Embryonic facial prominence (tissue), 1 donor: Measurements from ENCODE around the gene PTPRU.
"Not testable (repeated sequence)": the region's sequence is repeated elsewhere in the genome, so short reads cannot be mapped to it uniquely, and the experiment has no call there.

Experiments
- DNase-seq: peaks from one replicate; pipeline ENCODE4 v3.0.0-alpha.2; 2016; ENCODE audit errors: extremely low spot score

PTPRU gene

DNA sequence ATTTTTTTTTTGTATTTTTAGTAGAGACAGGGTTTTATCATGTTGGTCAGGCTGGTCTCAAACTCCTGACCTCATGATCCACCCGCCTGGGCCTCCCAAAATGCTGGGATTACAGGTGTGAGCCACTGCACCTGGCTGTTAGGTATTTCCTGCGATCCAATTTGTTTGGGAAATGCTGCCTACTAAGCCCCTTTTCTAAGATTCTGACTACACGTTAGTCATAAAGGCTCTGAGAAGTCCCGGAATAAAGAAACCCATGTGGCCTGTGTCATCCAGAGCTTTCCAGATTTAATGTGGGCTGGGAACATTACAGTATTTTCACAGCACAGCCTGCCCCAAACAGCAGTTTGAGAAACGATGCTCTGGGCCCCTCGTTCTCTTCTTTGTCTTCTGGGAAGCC, 14.1 kb upstream of the PTPRU start:
- DNase-seq: not testable (repeated sequence)

DNA sequence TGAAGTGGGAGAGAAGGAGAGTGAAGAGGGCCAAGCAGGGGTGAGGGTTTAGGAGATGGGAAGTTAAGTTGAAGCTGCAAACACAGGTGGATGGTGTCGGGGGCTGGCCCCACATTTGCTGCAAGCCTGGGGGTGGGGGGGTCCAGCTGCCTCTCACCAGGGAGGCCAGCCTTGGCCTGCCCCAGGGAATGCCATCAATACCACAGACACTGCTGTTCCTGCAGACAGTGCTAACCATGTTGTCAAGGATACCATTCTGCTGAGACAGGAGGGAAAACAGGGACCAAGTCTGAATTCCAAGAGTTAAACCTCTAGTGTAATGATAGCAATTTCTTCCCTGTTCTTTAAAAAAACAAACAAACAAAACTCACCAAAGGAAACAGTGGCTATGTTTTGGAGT, 13.6 kb upstream of the PTPRU start:
- no peak for DNase-seq

DNA sequence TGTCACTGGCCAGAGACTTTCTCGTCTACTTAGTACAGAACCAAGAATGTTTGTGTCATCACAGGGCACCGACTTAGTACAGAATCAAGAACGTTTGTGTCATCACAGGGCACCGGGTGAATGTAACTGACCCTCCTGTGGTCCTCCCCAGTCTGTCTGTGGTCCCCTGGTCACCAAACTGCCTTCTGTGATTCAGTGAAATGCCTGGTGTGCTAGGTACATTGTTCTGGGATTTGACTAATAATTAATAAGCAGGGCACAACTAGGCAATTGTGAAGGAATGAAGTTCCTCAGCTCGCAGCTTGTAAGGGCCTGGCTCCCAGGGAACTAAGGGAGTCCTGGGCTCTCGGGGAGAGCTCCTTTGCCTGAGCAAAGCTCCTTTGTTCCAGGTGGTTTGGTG, 12.8 kb upstream of the PTPRU start:
- DNase-seq: no peak

DNA sequence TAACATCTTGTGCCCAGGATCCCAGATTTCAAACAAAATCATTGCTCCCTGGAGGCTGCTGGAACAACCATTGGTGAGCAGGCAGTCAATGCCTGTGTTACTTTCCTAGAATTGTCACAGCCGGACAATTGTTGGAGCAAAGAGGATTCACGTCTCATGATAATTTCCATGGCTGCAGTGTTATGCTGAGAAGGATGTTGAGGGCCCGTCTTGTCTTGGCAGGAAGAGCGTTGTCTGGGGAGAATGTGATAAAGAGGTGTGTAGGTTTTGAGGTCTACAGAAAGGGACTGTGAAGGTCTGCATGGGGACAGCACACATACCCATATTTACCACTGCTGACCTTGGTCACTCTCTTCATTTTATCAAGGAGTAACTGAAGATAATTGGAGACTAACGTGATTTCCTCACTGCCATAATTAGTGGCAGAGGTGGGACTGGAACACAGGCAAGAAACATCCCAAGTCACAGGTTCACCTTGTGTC, 11.9 kb upstream of the PTPRU start:
- no peak for DNase-seq

GRCh38 chr1:29225361-29225760, 11.0 kb upstream of the PTPRU start:
- no peak for DNase-seq

GRCh38 chr1:29227511-29227910, 8.8 kb upstream of the PTPRU start:
- DNase-seq: no peak

- DNase-seq: no peak
Measured at GRCh38 chr1:29230204-29230552, 6.1 kb upstream of the PTPRU start.

GRCh38 chr1:29230553-29231378, 5.6 kb upstream of the PTPRU start, which contains the start of gene MECR:
MECR (minus strand) TSS chr1:29230934; CDS start chr1:29230906, 28 bp downstream.
- peak; percentile 90 for DNase-seq

DNA sequence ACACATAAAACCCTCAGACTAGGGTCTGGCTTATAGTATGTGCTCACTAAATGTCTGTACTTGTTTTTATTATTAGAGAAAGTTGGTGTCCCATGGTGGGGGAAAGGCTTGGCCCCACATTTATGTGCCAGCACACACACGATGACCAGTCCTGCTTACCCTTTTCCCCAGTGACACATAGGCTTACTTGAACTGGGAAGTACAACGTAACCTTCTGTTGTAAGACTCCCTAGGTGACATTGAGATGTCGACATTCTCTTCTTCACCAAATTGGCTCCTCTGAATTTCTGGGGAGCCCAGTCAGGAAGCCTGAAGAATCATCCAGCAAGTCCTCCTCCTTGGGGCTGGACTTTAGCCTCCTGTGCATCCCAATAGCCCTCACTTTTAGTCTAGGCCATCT, 3.9 kb upstream of the PTPRU start:
- no peak for DNase-seq

DNA sequence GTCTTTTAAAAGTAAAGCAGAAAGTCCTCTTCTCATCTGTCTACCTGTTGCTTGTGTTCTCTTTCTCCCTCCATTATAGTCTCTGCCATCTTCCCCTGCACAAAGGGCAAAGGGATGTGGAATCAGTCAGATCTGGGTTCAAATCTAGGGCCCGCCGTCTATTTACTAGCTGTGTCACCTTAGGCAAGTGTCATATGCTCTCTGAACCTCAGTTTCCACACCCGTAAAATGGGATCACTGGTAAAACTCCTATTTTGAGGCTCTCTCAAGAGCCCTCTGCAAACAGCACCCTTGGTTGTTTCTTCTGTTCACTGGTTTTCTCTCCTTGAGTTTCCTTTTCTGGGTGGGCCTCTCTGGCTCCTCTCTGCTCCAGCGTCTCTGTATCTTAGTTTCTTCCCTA, 2.6 kb upstream of the PTPRU start:
- no peak for DNase-seq

DNA sequence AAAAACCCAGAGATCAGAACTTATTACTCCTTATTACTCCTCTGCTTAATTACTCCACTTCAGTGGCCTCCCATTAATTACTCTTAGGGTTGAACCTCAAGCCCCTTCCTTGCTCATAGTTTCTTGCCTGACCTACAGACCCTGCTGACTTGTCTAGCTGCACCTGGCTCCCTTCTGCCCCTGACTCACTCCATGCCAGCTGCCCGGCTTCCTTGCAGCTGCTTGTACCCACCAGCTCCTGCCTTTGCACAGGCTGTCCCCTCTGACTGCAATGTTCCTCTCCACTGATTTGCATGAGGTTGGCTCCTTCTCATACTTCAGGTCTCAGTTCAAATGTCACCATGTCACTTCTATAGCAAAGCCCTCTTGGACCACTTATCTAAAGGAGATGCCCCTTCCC, 1.9 kb upstream of the PTPRU start:
- DNase-seq: no peak

DNA sequence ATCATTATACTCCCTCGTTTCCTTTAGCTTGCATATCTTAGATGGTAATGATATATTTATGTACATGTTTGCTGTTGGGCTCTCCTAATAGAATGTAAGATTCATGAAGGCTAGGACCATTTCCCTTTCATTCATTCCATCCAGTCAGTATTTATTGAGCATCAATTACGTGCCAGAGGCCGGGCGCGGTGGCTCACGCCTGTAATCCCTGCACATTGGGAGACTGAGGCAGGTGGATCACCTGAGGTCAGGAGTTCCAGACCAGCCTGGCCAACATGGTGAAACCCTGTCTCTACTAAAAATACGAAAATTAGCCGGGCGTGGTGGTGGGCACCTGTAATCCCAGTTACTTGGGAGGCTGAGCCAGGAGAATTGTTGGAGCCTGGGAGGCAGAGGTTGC, 1.4 kb upstream of the PTPRU start:
- DNase-seq: not testable (repeated sequence)

DNA sequence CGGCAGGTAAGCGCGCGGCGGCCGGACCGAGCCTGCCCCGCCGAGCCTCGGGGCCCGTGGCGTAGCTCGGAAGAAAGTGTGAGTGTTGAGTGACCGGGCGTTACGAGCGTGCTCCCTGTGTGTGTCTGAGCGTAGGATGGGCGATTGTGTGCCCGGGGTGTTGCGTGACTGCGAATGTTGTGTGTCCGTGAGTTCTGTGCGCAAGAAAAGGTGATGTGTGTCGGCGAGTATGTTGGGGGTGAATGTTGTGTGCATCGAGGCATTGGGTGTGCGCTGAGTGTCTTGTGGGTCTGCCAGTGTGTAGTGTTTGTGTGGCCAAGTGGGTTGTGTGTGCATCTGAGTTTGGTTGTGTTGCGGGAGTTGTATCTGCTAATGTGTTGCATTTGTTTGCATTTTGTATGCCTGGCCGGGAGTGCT, 398 bp downstream of the PTPRU start:
- no peak for DNase-seq

- no peak for DNase-seq
Measured at GRCh38 chr1:29237129-29237821, 953 bp downstream of the PTPRU start.

DNA sequence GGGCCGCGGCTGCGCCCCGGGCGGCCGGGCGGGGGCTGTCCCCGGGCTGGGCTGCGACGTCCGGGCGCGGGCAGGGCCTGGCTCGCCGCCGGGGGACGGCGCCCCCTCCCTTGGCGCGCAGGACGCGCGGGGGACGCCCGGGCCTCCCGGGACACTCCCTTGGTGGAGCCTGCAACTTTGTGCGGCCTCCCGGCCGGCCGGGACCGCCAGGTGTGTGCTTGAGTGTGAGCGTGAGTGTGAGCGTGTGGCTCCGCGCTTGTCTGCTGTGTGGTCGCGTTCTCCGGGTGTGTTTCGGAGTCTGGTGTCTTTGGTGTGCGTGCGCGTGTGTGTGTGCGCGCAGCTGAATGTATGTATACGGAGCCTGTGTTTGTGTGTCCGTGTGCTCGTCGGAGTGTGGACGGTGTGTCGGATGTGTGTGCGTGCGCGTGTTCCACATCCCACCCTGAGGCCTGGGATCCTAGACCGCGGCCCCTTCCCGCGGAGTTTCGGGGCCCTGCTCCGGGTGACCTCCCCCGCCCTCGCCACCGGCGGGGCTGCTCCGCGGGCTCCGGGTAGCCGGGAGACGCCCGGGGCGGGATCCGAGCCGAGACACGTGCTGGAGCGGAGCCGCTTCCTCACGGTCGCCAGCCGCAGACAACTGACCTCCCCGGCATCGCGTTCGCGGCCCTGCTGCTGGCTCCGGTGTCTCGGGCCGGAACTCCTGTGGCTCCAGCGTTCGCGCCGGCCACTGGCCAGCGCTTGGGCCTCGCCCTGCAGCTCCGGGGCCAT, 1.7 kb downstream of the PTPRU start:
- no peak for DNase-seq

DNA sequence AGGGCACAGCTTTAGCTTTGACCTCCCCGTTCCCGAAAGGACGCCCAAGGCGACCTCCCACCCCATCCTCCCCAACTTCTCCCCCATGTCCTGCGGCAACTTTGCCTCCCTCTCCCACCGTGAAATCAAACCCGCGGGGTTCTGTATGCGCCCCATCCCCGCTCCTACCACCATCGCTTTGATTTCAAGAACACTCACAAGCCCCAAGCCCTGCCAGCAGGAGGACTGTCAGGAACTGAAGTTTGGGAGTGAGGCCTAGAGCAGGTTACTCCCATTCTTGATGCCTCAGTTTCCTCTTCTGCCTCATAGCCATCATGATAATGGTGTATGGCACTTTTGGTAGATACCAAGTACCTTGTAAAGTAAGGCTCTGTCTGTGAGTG, 2.3 kb downstream of the PTPRU start:
- no peak for DNase-seq

DNA sequence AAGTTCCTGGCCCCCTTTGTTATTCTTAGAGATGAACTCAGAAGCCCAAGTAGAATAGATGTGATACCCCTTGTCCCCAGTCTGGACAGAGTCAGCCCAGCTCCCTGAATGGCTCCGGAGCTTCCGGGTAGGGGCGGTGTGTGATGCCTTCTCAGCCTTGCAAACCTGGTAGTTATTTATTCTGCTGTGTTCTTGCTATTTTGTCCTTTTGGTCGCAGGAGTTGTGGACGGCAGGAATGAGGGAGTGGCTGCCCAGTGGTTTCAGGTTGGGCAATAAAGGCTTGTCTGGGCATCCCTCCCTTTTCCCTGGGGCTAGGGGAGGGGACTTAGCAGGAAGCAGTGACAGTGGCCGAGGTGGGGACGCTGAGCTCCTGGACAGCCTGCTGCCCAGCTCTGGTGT, 2.8 kb downstream of the PTPRU start:
- no peak for DNase-seq

GRCh38 chr1:29240400-29240837, 4.1 kb downstream of the PTPRU start:
- DNase-seq: no peak

- no peak for DNase-seq
Measured at GRCh38 chr1:29240986-29241385, 4.7 kb downstream of the PTPRU start.

GRCh38 chr1:29243023-29243870, 6.9 kb downstream of the PTPRU start:
- no peak for DNase-seq

GRCh38 chr1:29243871-29244200, 7.5 kb downstream of the PTPRU start:
- DNase-seq: no peak

GRCh38 chr1:29245261-29245660, 8.9 kb downstream of the PTPRU start:
- DNase-seq: no peak
